SK-N-SH (cell line): Measurements from ENCODE around the gene STX1A. TPM values are rescaled to one million over a fixed set of nuclear protein-coding genes. Genes with fewer than 3 reads are reported as not detected.

Experiments used
- CTCF ChIA-PET: fragments of 300-600, 350-600 bp; formaldehyde crosslinking; extraction: SDS; loops from one replicate; lab custom pipeline; 2021; lab: Yijun Ruan, JAX
- POLR2A ChIA-PET: fragments of 350-600 bp; sonication (Branson Sonifier 250); formaldehyde crosslinking; extraction: SDS; loops from one replicate; lab custom pipeline; 2020; ENCODE audit warnings: antibody characterized with exemption, inconsistent platforms; lab: Yijun Ruan, JAX
- DNase-seq: peaks from one replicate; pipeline ENCODE4 v3.0.0; 2012
- H2AFZ ChIP-seq: fragments of 200-600 bp; sonication (generic); 2 replicates; pipeline ENCODE4 v1.8.1; 2016; ENCODE audit warnings: antibody characterized with exemption, mild to moderate bottlenecking, low read depth
- H3F3A ChIP-seq: fragments of 200-600 bp; sonication (generic); replicated peaks from 2 replicates; pipeline ENCODE3; 2016; ENCODE audit warnings: antibody characterized with exemption, mild to moderate bottlenecking; ENCODE audit not compliant: insufficient read depth
- H3K27ac ChIP-seq, 2 experiments: fragments of 200-500 bp in 1 of 2; fragments of 200-600 bp in 1 of 2; sonication (Bioruptor generic) in 1 of 2; sonication (generic), shearing (Covaris generic) in 1 of 2; 2 replicates each; pipeline versions ENCODE4 v1.5.1 to v1.6.1; 2014 to 2016; ENCODE audit warnings: low read depth in 2 of 2, inconsistent platforms in 1 of 2, low read length in 1 of 2, mild to moderate bottlenecking in 1 of 2, mixed read lengths in 1 of 2
- H3K27me3 ChIP-seq: fragments of 200-600 bp; sonication (generic), shearing (Covaris generic); 2 replicates; pipeline ENCODE4 v1.6.1; 2016; ENCODE audit warnings: mixed run types; ENCODE audit not compliant: insufficient read depth
- H3K36me3 ChIP-seq, 2 experiments: fragments of 200-500 bp in 1 of 2; fragments of 200-600 bp in 1 of 2; sonication (Bioruptor generic) in 1 of 2; sonication (generic) in 1 of 2; replicated peaks in 1 of 2; 2 replicates each; pipeline versions ENCODE3 to v1.5.1; 2014 to 2016; ENCODE audit warnings: low read length in 1 of 2, mild to moderate bottlenecking in 1 of 2; ENCODE audit not compliant: insufficient read depth in 2 of 2, control insufficient read depth in 1 of 2
- H3K4me1 ChIP-seq, 2 experiments: fragments of 200-500 bp in 1 of 2; fragments of 200-600 bp in 1 of 2; sonication (Bioruptor generic) in 1 of 2; sonication (generic), shearing (Covaris generic) in 1 of 2; 2 replicates each; pipeline versions ENCODE4 v1.5.1 to v1.6.1; 2014 to 2016; ENCODE audit warnings: low read depth in 1 of 2, low read length in 1 of 2, mixed run types in 1 of 2; ENCODE audit not compliant: insufficient read depth in 2 of 2, control insufficient read depth in 1 of 2
- H3K4me2 ChIP-seq: fragments of 200-600 bp; sonication (generic), shearing (Covaris generic); 2 replicates; pipeline ENCODE4 v1.6.1; 2017; ENCODE audit warnings: mixed run types
- H3K4me3 ChIP-seq, 2 experiments: fragments of 200-500 bp in 1 of 2; fragments of 200-600 bp in 1 of 2; sonication (Bioruptor generic) in 1 of 2; sonication (generic), shearing (Covaris generic) in 1 of 2; 2 replicates each; pipeline versions ENCODE4 v1.5.1 to v1.8.1; 2014 to 2016; ENCODE audit warnings: low read depth in 2 of 2, inconsistent platforms in 1 of 2, low read length in 1 of 2, mild to moderate bottlenecking in 1 of 2, mixed read lengths in 1 of 2, moderate library complexity in 1 of 2
- H3K79me2 ChIP-seq: fragments of 200-600 bp; sonication (generic); 2 replicates; pipeline ENCODE4 v1.8.1; 2017; ENCODE audit warnings: mild to moderate bottlenecking; ENCODE audit not compliant: insufficient read depth
- H3K9ac ChIP-seq: fragments of 200-600 bp; sonication (generic); 2 replicates; pipeline ENCODE4 v1.6.1; 2017; ENCODE audit warnings: mixed run types
- H3K9me2 ChIP-seq: fragments of 200-600 bp; sonication (generic); 2 replicates; pipeline ENCODE4 v1.6.1; 2017; ENCODE audit warnings: mixed run types
- H3K9me3 ChIP-seq: fragments of 200-600 bp; sonication (generic); 2 replicates; pipeline ENCODE4 v1.6.1; 2017; ENCODE audit warnings: mixed run types, mild to moderate bottlenecking, moderate library complexity
- H4K20me1 ChIP-seq: fragments of 200-600 bp; sonication (generic); 2 replicates; pipeline ENCODE4 v1.6.1; 2017; ENCODE audit warnings: mild to moderate bottlenecking, mixed run types; ENCODE audit not compliant: insufficient read depth
- CHD2 ChIP-seq: fragments of 150-350 bp; IDR thresholded peaks from 2 replicates; pipeline ENCODE4 v1.6.1; 2018; ENCODE audit warnings: low read length; ENCODE audit not compliant: partially characterized antibody
- ELF1 ChIP-seq: IDR thresholded peaks from 2 replicates; pipeline ENCODE4 v1.4.0; 2012
- EP300 ChIP-seq, 2 experiments: IDR thresholded peaks; 2 replicates each; pipeline versions ENCODE4 v1.4.0 to v1.6.1; 2012; ENCODE audit warnings: borderline replicate concordance in 1 of 2, low read depth in 1 of 2, low read length in 1 of 2
- EZH2phosphoT487 ChIP-seq: fragments of 200-600 bp; sonication (generic); IDR thresholded peaks from 2 replicates; pipeline ENCODE4 v1.6.1; 2017; ENCODE audit warnings: low read depth, mixed run types, mild to moderate bottlenecking, antibody characterized with exemption, moderate library complexity, borderline replicate concordance
- FOSL2 ChIP-seq: IDR thresholded peaks from 2 replicates; pipeline ENCODE4 v1.4.0; 2012; ENCODE audit warnings: low read depth, mild to moderate bottlenecking, moderate library complexity, borderline replicate concordance
- FOXJ3 ChIP-seq: sonication (generic); formaldehyde crosslinking; IDR thresholded peaks from 2 replicates; pipeline ENCODE4 v1.5.1; 2020; ENCODE audit warnings: mild to moderate bottlenecking, missing genetic modification reagents
- FOXM1 ChIP-seq: IDR thresholded peaks from 2 replicates; pipeline ENCODE4 v1.4.0; 2012; ENCODE audit warnings: low read depth, mild to moderate bottlenecking
- GABPA ChIP-seq: IDR thresholded peaks from 2 replicates; pipeline ENCODE4 v1.4.0; 2012; ENCODE audit warnings: low read depth, mild to moderate bottlenecking
- GATA2 ChIP-seq: sonication (generic); formaldehyde crosslinking; IDR thresholded peaks from 2 replicates; pipeline ENCODE4 v1.5.0; 2020; ENCODE audit warnings: mild to moderate bottlenecking, missing genetic modification reagents
- JUND ChIP-seq: IDR thresholded peaks from 2 replicates; pipeline ENCODE4 v1.4.0; 2012
- MEF2A ChIP-seq: IDR thresholded peaks from 2 replicates; pipeline ENCODE4 v1.4.0; 2012; ENCODE audit warnings: low read depth, borderline replicate concordance
- NRF1 ChIP-seq: IDR thresholded peaks from 2 replicates; pipeline ENCODE4 v1.6.1; 2012; ENCODE audit warnings: low read depth, mild to moderate bottlenecking, low read length
- POLR2AphosphoS5 ChIP-seq: IDR thresholded peaks from 2 replicates; pipeline ENCODE4 v1.6.1; 2012; ENCODE audit warnings: low read depth, low read length
- RAD21 ChIP-seq: IDR thresholded peaks from 2 replicates; pipeline ENCODE4 v1.6.1; 2012; ENCODE audit warnings: mild to moderate bottlenecking, low read length
- RCOR1 ChIP-seq: fragments of 150-350 bp; IDR thresholded peaks from 2 replicates; pipeline ENCODE4 v1.6.1; 2017; ENCODE audit warnings: antibody characterized with exemption, low read length
- RFX5 ChIP-seq: IDR thresholded peaks from 2 replicates; pipeline ENCODE4 v1.6.1; 2012; ENCODE audit warnings: mild to moderate bottlenecking, improper control_type of control experiment, low read length
- RXRA ChIP-seq: IDR thresholded peaks from 2 replicates; pipeline ENCODE4 v1.4.0; 2012; ENCODE audit warnings: low read depth, mild to moderate bottlenecking, borderline replicate concordance
- SMC3 ChIP-seq: IDR thresholded peaks from 2 replicates; pipeline ENCODE4 v1.6.1; 2012; ENCODE audit warnings: low read depth, low read length, improper control_type of control experiment
- TAF1 ChIP-seq: IDR thresholded peaks from 2 replicates; pipeline ENCODE4 v1.6.1; 2012; ENCODE audit warnings: low read depth, mild to moderate bottlenecking, low read length, moderate library complexity, borderline replicate concordance
- TCF12 ChIP-seq: IDR thresholded peaks from 2 replicates; pipeline ENCODE4 v1.4.0; 2012
- TEAD4 ChIP-seq: IDR thresholded peaks from 2 replicates; pipeline ENCODE4 v1.4.0; 2012; ENCODE audit warnings: mild to moderate bottlenecking, borderline replicate concordance; ENCODE audit not compliant: insufficient read depth
- YY1 ChIP-seq: IDR thresholded peaks from 2 replicates; pipeline ENCODE4 v1.4.0; 2012; ENCODE audit warnings: low read depth, mild to moderate bottlenecking
- WGBS: methylation state at CpG from one replicate; pipeline ENCODE4 v1.1.6; 2017; ENCODE audit warnings: low lambda C conversion rate; 5-methylcytosine and 5-hydroxymethylcytosine counted together
- polyA plus RNA-seq, 3 experiments: library from polyadenylated mRNA; depleted of rRNA; stranded (reverse); fragments of >200 nt; gene quantifications; 2 replicates each; pipeline ENCODE4 v1.2.3, GENCODE V29; 2012
- TF ChIP-seq, protein P1 (sequence below): fragments of 150-350 bp; IDR thresholded peaks from 2 replicates; pipeline ENCODE4 v1.6.1; 2016; ENCODE audit warnings: mild to moderate bottlenecking, low read depth, low read length
- TF ChIP-seq, protein P2 (sequence below): IDR thresholded peaks from 2 replicates; pipeline ENCODE4 v1.4.0; 2012; ENCODE audit warnings: low read depth, borderline replicate concordance
- TF ChIP-seq, protein P3 (sequence below): IDR thresholded peaks from 2 replicates; pipeline ENCODE4 v1.4.0; 2012; ENCODE audit warnings: low read depth, borderline replicate concordance
- TF ChIP-seq, protein P4 (sequence below): fragments of 150-350 bp; IDR thresholded peaks from 2 replicates; pipeline ENCODE4 v1.6.1; 2017; ENCODE audit warnings: antibody characterized with exemption, low read length, low read depth, borderline replicate concordance
- TF ChIP-seq, protein P5 (sequence below): IDR thresholded peaks from 2 replicates; pipeline ENCODE4; 2012
- TF ChIP-seq, protein P6 (sequence below): IDR thresholded peaks from 2 replicates; pipeline ENCODE4 v1.4.0; 2012; ENCODE audit warnings: low read depth

STX1A gene
- polyA plus RNA-seq, 1 of the 3 experiments (the other 2 are of a cell fraction), result 91.1 TPM

DNA sequence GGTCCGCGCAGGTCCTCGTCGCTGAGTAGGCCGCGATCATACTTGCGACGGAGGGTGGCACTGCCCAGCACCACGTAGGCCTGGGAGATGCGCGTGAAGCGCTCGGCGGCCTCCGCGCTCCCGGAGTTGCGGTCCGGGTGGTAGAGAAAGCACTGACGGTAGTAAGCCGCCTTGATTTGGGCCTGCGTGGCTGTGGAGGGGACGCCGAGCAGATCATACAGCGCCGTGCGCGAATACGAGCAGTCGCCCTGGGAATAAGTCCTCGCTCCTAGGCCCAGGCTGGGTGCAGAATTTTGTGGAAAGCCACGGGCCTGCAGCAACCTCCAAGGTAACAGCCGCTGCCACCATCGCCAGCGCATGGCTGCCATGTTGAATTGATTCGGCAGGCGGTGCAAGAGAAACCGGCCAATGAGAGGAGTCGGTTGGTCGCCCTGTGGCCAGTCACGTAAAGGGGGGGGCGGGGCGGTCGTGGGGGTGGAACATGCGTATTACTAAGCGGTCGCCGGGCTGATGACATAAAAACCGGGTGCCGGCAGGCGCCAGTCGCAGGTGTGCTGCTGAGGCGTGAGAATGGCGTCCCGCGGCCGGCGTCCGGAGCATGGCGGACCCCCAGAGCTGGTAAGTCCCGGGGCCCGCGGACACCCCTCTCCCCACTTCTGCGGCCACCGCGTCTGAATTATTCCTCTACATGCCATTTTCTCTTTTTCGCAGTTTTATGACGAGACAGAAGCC is 36.2 kb downstream of the STX1A start, which contains the start of the genes BUD23 and DNAJC30:
BUD23 (plus strand) TSS at position 542 of the 732 bp plus-strand sequence; CDS start at position 571, 29 bp downstream.
DNAJC30 (minus strand) TSS at position 398 of the 732 bp plus-strand sequence; CDS start at position 368, 30 bp downstream.
- H3K27ac ChIP-seq, result peak within 1 kb of the TSS; percentile 67; a peak in 3 of 4 replicates
- ChIA-PET POLR2A (interaction anchor here (1.0 kb wide), 1 partner anchor 22 kb away, joined by 4 read pairs; no protein-coding TSS in a partner anchor), CTCF (interaction anchor here (1.0 to 2.6 kb wide), 2 partner anchors 19 to 76 kb away, joined by 3 to 9 read pairs; no protein-coding TSS in a partner anchor)
- no peaks in the 10 kb centered on the region for H3K9me3 ChIP-seq
- H3F3A ChIP-seq, result no peaks in the 10 kb centered on the region
- peak within 1 kb of the TSS; percentile 79 to 90 for H3K4me3 ChIP-seq
- peak within 1 kb of the TSS; percentile 98 for H3K4me2 ChIP-seq
- peak within 1 kb of the TSS; percentile 87 for H2AFZ ChIP-seq
- no peaks in the 10 kb centered on the region for H4K20me1 ChIP-seq
- WGBS, result under 1% methylated on average over 51 of the region's 68 CpGs
- H3K4me1 ChIP-seq, result peaks cover 19 to 20% of the 10 kb centered on the region in 2 experiments; a peak in 3 of 4 replicates
- H3K9ac ChIP-seq, result peak within 1 kb of the TSS; percentile 87
- DNase-seq, result peak; percentile 100
- no peaks in the 10 kb centered on the region for H3K9me2 ChIP-seq
- peaks cover 14 to 29% of the 10 kb centered on the region in 2 experiments for H3K36me3 ChIP-seq
- H3K27me3 ChIP-seq, result no peaks in the 10 kb centered on the region
- peaks cover 96% of the 10 kb centered on the region for H3K79me2 ChIP-seq
- TF ChIP-seq POLR2AphosphoS5 (peak; percentile 96), ELF1 (peak; percentile 50; the same call in 1 of the 2 replicates), FOXJ3 (CRISPR knock-in tag) (0 out of 2 replicates have a peak, but pooled peaks have one; percentile 37), EP300 (IDR thresholded peaks at IDR 0.05; ENCODE audit: borderline replicate concordance in 1 of 2, low read depth in 1 of 2, low read length in 1 of 2) (no peak), GABPA (peak; percentile 50; the same call in 1 of the 2 replicates), FOSL2 (no peak; the same call in 1 of the 2 replicates), MEF2A (no peak), YY1 (peak; percentile 97), RFX5 (peak; percentile 58; the same call in 1 of the 2 replicates), RAD21 (no peak), TCF12 (no peak; the same call in 1 of the 2 replicates), SMC3 (no peak), RCOR1 (no peak), RXRA (no peak), TAF1 (peak; percentile 96), CHD2 (peak; percentile 86), JUND (no peak), TEAD4 (0 out of 2 replicates have a peak, but pooled peaks have one; percentile 15), FOXM1 (no peak), GATA2 (CRISPR knock-in tag) (no peak; the same call in 1 of the 2 replicates), EZH2phosphoT487 (no peak), NRF1 (peak; percentile 60)
- TF ChIP-seq, protein P1, sequence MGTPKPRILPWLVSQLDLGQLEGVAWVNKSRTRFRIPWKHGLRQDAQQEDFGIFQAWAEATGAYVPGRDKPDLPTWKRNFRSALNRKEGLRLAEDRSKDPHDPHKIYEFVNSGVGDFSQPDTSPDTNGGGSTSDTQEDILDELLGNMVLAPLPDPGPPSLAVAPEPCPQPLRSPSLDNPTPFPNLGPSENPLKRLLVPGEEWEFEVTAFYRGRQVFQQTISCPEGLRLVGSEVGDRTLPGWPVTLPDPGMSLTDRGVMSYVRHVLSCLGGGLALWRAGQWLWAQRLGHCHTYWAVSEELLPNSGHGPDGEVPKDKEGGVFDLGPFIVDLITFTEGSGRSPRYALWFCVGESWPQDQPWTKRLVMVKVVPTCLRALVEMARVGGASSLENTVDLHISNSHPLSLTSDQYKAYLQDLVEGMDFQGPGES, result peak; percentile 41; the same call in 1 of the 2 replicates
- TF ChIP-seq, protein P2, sequence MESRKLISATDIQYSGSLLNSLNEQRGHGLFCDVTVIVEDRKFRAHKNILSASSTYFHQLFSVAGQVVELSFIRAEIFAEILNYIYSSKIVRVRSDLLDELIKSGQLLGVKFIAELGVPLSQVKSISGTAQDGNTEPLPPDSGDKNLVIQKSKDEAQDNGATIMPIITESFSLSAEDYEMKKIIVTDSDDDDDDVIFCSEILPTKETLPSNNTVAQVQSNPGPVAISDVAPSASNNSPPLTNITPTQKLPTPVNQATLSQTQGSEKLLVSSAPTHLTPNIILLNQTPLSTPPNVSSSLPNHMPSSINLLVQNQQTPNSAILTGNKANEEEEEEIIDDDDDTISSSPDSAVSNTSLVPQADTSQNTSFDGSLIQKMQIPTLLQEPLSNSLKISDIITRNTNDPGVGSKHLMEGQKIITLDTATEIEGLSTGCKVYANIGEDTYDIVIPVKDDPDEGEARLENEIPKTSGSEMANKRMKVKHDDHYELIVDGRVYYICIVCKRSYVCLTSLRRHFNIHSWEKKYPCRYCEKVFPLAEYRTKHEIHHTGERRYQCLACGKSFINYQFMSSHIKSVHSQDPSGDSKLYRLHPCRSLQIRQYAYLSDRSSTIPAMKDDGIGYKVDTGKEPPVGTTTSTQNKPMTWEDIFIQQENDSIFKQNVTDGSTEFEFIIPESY, result no peak
- TF ChIP-seq, protein P3, sequence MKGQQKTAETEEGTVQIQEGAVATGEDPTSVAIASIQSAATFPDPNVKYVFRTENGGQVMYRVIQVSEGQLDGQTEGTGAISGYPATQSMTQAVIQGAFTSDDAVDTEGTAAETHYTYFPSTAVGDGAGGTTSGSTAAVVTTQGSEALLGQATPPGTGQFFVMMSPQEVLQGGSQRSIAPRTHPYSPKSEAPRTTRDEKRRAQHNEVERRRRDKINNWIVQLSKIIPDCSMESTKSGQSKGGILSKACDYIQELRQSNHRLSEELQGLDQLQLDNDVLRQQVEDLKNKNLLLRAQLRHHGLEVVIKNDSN, result no peak
- TF ChIP-seq, protein P4, sequence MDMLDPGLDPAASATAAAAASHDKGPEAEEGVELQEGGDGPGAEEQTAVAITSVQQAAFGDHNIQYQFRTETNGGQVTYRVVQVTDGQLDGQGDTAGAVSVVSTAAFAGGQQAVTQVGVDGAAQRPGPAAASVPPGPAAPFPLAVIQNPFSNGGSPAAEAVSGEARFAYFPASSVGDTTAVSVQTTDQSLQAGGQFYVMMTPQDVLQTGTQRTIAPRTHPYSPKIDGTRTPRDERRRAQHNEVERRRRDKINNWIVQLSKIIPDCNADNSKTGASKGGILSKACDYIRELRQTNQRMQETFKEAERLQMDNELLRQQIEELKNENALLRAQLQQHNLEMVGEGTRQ, result no peak
- TF ChIP-seq, protein P5, sequence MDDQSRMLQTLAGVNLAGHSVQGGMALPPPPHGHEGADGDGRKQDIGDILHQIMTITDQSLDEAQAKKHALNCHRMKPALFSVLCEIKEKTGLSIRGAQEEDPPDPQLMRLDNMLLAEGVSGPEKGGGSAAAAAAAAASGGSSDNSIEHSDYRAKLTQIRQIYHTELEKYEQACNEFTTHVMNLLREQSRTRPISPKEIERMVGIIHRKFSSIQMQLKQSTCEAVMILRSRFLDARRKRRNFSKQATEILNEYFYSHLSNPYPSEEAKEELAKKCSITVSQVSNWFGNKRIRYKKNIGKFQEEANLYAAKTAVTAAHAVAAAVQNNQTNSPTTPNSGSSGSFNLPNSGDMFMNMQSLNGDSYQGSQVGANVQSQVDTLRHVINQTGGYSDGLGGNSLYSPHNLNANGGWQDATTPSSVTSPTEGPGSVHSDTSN, result peak; percentile 52; the same call in 1 of the 2 replicates
- TF ChIP-seq, protein P6, sequence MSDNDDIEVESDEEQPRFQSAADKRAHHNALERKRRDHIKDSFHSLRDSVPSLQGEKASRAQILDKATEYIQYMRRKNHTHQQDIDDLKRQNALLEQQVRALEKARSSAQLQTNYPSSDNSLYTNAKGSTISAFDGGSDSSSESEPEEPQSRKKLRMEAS, result peak; percentile 95; the same call in 1 of the 2 replicates
